ENCODE data around the gene SLC39A12. TPM values are rescaled to one million over a fixed set of nuclear protein-coding genes. Genes with fewer than 3 reads are reported as not detected.

Gene SLC39A12
- total and polyA plus RNA-seq, 2 of the 4 experiments (the other 2 are of a cell fraction) = not detected

DNA sequence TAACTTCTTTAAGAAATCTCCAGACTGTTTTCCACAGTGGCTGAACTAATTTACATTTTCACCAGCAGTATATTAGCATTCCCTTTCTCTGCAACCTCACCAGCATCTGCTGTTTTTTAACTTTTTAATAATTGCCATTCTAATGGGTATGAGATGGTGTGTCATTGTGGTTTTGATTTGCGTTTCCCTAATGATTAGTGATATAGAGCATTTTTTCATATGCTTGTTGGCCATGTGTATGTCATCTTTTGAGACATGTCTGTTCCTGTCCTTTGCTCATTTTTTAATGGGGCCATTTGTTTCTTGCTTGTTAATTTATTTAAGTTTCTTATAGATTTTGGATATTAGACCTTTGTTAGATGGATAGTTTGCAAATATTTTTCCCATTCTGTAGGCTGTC lies 68.8 kb downstream of the SLC39A12 start:
- H3K4me3 ChIP-seq (ENCODE audit: insufficient read depth, low read depth, low read length) = no peak overlapping the region
- H3K14ac ChIP-seq (replicated peaks; ENCODE audit: low read depth, low read length) = no peak overlapping the region
- no peak for DNase-seq
- H3K79me1 ChIP-seq (ENCODE audit: low read depth in 1 of 2, low read length in 2 of 2) = no peaks in the 10 kb centered on the region
- H4K91ac ChIP-seq (ENCODE audit: insufficient read depth, low read depth, low read length) = no peak overlapping the region
- no peak overlapping the region for H3K56ac ChIP-seq (ENCODE audit: extremely low read depth, insufficient read depth, low read length)
- H3K23ac ChIP-seq (ENCODE audit: low read depth, low read length) = no peak overlapping the region
- H3K27ac ChIP-seq (ENCODE audit: insufficient read depth, low read length) = no peak overlapping the region
- no peak overlapping the region for H3K18ac ChIP-seq (ENCODE audit: low read depth, low read length)
- no peak overlapping the region for H2BK20ac ChIP-seq (ENCODE audit: low read depth, low read length)
- H3K4ac ChIP-seq (ENCODE audit: low read depth, low read length) = no peak overlapping the region
- H2AK9ac ChIP-seq (replicated peaks; ENCODE audit: low read depth, low read length, poor library complexity) = no peak overlapping the region
- ChIA-PET POLR2A (ENCODE audit: unreplicated experiment) (no interaction called here), CTCF (no interaction called here)
- no peak overlapping the region for H3K4me2 ChIP-seq (ENCODE audit: low read depth, low read length)
- no peak overlapping the region for H2BK15ac ChIP-seq (ENCODE audit: low read depth, low read length)
- H3K36me3 ChIP-seq (ENCODE audit: control insufficient read depth, insufficient read depth, low read length) = no peaks in the 10 kb centered on the region
- H2AFZ ChIP-seq (replicated peaks; ENCODE audit: low read length, poor library complexity) = no peak overlapping the region
- H3K9me3 ChIP-seq (ENCODE audit: control insufficient read depth, insufficient read depth, low read length) = peaks cover 4% of the 10 kb centered on the region
- H2AK5ac ChIP-seq (ENCODE audit: low read depth, low read length) = no peak overlapping the region
- ATAC-seq (ENCODE audit: low read depth) = no peak
- intact Hi-C loops (cut with micrococcal nuclease) = no loop called here
- TF ChIP-seq RFX5 (IDR thresholded peaks at IDR 0.05; ENCODE audit: low read depth, low read length) = no peak
- H2BK120ac ChIP-seq (ENCODE audit: low read depth, low read length) = no peak overlapping the region
- no peaks in the 10 kb centered on the region for H3K9me1 ChIP-seq (ENCODE audit: insufficient read depth, low read length)
- dilution Hi-C loops (cut with HindIII; ENCODE audit: low sequenced_read_pairs, unreplicated experiment) = no loop called here
- no peaks in the 10 kb centered on the region for H3K4me1 ChIP-seq (ENCODE audit: control insufficient read depth, insufficient read depth, low read length)
- no peak overlapping the region for H4K5ac ChIP-seq (ENCODE audit: low read depth, low read length)
- no peaks in the 10 kb centered on the region; the same call in 1 of the 2 replicates for H3K27me3 ChIP-seq (ENCODE audit: control insufficient read depth, insufficient read depth, low read length)
- H4K20me1 ChIP-seq (ENCODE audit: insufficient read depth, low read length) = no peaks in the 10 kb centered on the region
- no peak overlapping the region for H4K8ac ChIP-seq (ENCODE audit: low read depth in 2 of 2, low read length in 2 of 2)
- in situ Hi-C loops (cut with MboI; ENCODE audit: low sequenced_read_pairs) = no loop called here
- H2BK5ac ChIP-seq (ENCODE audit: low read depth, low read length, poor library complexity, severe bottlenecking) = no peak overlapping the region
- no CpG with 5 or more reads among the region's 1 CpG for WGBS, 2 experiments (ENCODE audit: extremely low coverage in 2 of 2, insufficient read length in 1 of 2)
- BruUV-seq (replicated peaks) = no TSS peak
- H3K9ac ChIP-seq (ENCODE audit: low read depth, low read length) = no peak overlapping the region
